ENCODE measurements around the gene SPATA19. TPM values are rescaled to one million over a fixed set of nuclear protein-coding genes. Genes with fewer than 3 reads are reported as not detected.

The SPATA19 gene
- total RNA-seq, 1 donor from 2014 or later: not detected

DNA sequence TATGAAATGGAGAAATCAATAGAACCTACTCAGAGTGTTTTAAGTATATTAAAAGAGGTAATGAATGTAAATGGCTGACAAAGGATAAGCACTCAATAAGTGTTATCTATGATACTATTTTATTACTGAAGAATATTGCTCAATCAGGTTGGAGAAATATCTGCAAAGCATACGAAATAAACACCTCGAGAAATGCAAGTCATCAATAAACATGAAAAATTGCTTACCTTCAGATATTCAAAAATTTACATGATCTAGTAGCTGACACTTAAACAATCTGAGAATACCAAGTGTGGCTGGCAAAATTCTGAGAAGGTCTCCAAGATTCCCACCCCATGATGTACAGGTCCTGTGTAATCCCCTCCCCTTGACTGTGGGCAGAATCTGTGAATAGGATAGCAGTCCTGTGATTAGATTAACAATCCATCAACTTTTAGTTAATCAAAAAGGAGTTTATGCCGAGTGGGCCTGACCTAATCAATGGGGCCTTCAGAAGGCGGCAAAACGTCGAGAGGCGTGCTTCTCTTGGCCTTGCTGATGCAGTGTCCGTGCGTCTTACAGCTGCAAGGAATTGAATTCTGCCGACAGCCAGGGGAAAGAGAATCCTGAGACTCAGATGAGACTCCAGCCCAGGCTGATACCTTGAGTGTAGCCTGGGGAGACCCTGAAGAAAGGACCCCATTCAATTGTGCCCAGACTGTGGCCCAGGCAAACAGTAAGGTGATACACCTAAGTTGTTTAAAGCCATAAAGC lies 49.1 kb downstream of the SPATA19 start:
- H3K4me3 ChIP-seq (ENCODE audit: low read depth, low read length): no peak overlapping the region
- DNase-seq (ENCODE audit: low read depth) (no peak), FAIRE-seq (no peak)
- TF ChIP-seq, protein P1, sequence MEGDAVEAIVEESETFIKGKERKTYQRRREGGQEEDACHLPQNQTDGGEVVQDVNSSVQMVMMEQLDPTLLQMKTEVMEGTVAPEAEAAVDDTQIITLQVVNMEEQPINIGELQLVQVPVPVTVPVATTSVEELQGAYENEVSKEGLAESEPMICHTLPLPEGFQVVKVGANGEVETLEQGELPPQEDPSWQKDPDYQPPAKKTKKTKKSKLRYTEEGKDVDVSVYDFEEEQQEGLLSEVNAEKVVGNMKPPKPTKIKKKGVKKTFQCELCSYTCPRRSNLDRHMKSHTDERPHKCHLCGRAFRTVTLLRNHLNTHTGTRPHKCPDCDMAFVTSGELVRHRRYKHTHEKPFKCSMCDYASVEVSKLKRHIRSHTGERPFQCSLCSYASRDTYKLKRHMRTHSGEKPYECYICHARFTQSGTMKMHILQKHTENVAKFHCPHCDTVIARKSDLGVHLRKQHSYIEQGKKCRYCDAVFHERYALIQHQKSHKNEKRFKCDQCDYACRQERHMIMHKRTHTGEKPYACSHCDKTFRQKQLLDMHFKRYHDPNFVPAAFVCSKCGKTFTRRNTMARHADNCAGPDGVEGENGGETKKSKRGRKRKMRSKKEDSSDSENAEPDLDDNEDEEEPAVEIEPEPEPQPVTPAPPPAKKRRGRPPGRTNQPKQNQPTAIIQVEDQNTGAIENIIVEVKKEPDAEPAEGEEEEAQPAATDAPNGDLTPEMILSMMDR (IDR thresholded peaks at IDR 0.05; ENCODE audit: insufficient read depth, low read length, severe bottlenecking): no peak
- no peaks in the 10 kb centered on the region for H3K36me3 ChIP-seq (ENCODE audit: control insufficient read depth, insufficient read depth, low read length)
- H3K27me3 ChIP-seq (ENCODE audit: control insufficient read depth, insufficient read depth, low read length): no peaks in the 10 kb centered on the region

- TF ChIP-seq, protein P1 (IDR thresholded peaks at IDR 0.05; ENCODE audit: insufficient read depth, low read length, severe bottlenecking): no peak
- H3K27me3 ChIP-seq (ENCODE audit: control insufficient read depth, insufficient read depth, low read length): no peaks in the 10 kb centered on the region
- no peak overlapping the region for H3K4me3 ChIP-seq (ENCODE audit: low read depth, low read length)
- H3K36me3 ChIP-seq (ENCODE audit: control insufficient read depth, insufficient read depth, low read length): no peaks in the 10 kb centered on the region
- FAIRE-seq: no peak
- no peak for DNase-seq (ENCODE audit: low read depth)
These were observed 50.2 kb downstream of the SPATA19 start for GRCh38 chr11:133795088-133795487.

- Histone ChIP-seq H3K4me3 (ENCODE audit: low read depth, low read length) (no peak overlapping the region), H3K36me3 (ENCODE audit: control insufficient read depth, insufficient read depth, low read length) (no peaks in the 10 kb centered on the region), H3K27me3 (ENCODE audit: control insufficient read depth, insufficient read depth, low read length) (no peaks in the 10 kb centered on the region)
- FAIRE-seq (no peak), DNase-seq (ENCODE audit: low read depth) (no peak)
- TF ChIP-seq, protein P1 (IDR thresholded peaks at IDR 0.05; ENCODE audit: insufficient read depth, low read length, severe bottlenecking): no peak
These were observed 51.1 kb downstream of the SPATA19 start for GRCh38 chr11:133794205-133794604.

DNA sequence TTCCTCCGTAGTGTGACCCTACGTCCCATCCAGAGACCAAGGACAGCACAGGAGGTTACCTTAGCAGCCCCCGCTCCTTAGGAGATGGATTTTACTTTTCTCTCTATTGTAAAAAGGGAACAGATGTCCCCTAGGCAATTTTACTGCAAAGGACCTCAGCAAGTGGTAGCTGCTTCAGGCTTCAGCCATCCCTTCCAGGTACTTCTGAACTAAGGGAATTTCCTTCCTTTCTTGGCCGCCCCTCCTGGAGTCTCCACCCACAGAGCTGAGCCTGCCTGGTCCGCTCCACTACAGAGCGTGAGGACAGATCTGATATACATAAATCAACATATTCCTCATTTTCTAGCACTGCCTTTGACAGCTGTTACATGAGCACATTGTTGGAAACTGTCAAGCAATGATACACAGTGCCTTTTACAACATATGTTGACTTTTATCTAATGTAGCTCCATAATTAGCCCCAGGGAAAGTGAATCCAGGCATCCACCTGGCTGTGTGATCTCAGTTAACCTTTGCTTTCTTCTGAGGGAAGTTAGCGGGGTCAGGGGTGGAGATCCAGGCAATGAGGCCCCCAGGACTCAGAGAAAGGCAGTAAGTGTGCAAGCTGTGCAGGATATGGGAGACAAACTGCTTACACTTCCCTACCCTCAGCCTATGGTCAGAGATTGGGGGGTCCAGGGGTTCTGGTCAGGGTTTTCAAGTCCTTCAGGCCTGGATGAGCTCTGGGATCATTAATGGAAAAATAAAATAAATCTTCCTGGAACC lies 51.9 kb downstream of the SPATA19 start:
- no peak for DNase-seq (ENCODE audit: low read depth)
- TF ChIP-seq, protein P1 (IDR thresholded peaks at IDR 0.05; ENCODE audit: insufficient read depth, low read length, severe bottlenecking): no peak
- Histone ChIP-seq H3K4me3 (ENCODE audit: low read depth, low read length) (no peak overlapping the region), H3K36me3 (ENCODE audit: control insufficient read depth, insufficient read depth, low read length) (no peaks in the 10 kb centered on the region), H3K27me3 (ENCODE audit: control insufficient read depth, insufficient read depth, low read length) (no peaks in the 10 kb centered on the region)
- no peak for FAIRE-seq

GRCh38 chr11:133790995-133791394 lies 54.3 kb downstream of the SPATA19 start:
- H3K4me3 ChIP-seq (ENCODE audit: low read depth, low read length): no peak overlapping the region
- TF ChIP-seq, protein P1 (IDR thresholded peaks at IDR 0.05; ENCODE audit: insufficient read depth, low read length, severe bottlenecking): no peak
- FAIRE-seq (no peak), DNase-seq (ENCODE audit: low read depth) (no peak)
- H3K36me3 ChIP-seq (ENCODE audit: control insufficient read depth, insufficient read depth, low read length): no peaks in the 10 kb centered on the region
- H3K27me3 ChIP-seq (ENCODE audit: control insufficient read depth, insufficient read depth, low read length): no peaks in the 10 kb centered on the region

Other genes starting within 250 kb of the SPATA19 start
- under 0.01 and 0.38 TPM in 2 replicates for gene IGSF9B, start 111.5 kb upstream of the SPATA19 start, total RNA-seq
- gene JAM3, start 223.6 kb upstream of the SPATA19 start, total RNA-seq: 0.26 and 1.6 TPM in 2 replicates

All from bronchial epithelial cell (primary cell).